Upper lobe of left lung (tissue), 4 donors: ENCODE measurements around the gene SETMAR.

Experiments
- POLR2A ChIP-seq, 4 donors: fragments of 450-650 bp; IDR thresholded peaks; one replicate each; pipeline ENCODE4 v1.5.1; 2016 to 2017; ENCODE audit warnings: antibody characterized with exemption in 4 of 4, mild to moderate bottlenecking in 2 of 4
- POLR2AphosphoS5 ChIP-seq, 2 donors: sonication (generic); formaldehyde crosslinking; IDR thresholded peaks; one replicate each; pipeline ENCODE4 v1.5.1; 2017; ENCODE audit warnings: antibody characterized with exemption in 2 of 2

GRCh38 chr3:4332574-4332973 lies 29.4 kb downstream of the SETMAR start:
- no peak for TF ChIP-seq POLR2A (IDR thresholded peaks at IDR 0.05)
- TF ChIP-seq POLR2AphosphoS5 (IDR thresholded peaks at IDR 0.05) = no peak
